GM19023 (cell line): Measurements from ENCODE around the gene SPTBN5.

Experiments
- ATAC-seq: cut with Tn5 transposase; IDR thresholded peaks from one replicate; pipeline ENCODE4 v1.9.1; 2021; ENCODE audit warnings: mild to moderate bottlenecking, moderate library complexity; ENCODE audit not compliant: unreplicated experiment

The SPTBN5 gene

DNA sequence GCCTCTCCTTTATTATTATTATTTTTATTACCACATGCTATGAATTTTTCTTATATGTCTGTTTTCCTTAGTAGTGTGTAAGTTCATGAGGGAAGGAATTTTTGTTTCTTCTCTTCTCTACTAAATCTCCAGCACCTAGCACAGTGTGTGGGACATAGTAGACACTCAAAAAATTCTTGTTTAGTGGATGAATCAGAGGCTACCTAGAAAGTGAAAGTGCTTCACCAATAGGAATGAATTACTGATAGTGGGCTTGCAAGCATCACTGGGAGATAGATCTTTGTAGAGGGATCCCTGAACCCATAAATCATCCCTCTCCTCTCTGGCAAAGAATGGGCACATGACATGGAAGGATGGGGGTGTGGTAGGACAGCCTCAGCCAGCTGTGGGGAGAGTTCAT, 8.5 kb downstream of the SPTBN5 start:
- ATAC-seq, result no peak

DNA sequence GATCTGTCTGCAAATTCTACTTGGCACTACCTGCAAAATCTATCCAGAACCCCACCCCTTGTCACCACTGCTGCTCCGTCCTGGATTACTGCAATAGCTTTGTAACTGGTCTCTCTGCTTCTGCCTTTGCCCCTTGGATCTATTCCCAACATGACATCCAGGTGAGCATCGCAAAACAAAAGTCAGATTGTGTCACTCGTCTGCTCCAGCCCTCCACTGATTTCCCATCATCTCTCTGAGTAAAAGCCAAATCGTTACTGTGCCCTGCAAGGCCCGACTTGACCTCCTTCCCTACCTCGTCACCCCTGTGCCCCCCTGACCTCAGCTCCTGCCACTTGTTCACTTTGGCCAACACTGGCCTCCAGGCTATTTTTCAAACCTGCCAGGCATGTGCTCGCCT, 9.4 kb downstream of the SPTBN5 start:
- ATAC-seq, result no peak

DNA sequence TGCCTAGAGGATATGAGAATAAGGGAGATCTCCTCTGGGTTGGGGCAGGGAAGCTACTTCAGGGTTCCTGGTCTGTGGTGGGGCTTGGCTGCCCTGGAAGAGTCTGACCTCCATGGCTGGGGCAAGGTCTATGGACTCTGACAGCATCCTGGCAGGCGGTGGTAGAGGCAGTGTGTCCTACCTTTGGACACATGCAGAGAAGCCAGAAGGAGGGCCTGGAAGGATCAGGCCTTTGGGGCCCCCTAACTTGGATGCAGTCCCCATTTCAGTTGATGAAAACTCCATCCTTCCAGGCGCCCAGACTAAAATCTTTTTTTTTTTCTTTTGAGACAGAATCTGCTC, 10.4 kb downstream of the SPTBN5 start:
- no peak for ATAC-seq

DNA sequence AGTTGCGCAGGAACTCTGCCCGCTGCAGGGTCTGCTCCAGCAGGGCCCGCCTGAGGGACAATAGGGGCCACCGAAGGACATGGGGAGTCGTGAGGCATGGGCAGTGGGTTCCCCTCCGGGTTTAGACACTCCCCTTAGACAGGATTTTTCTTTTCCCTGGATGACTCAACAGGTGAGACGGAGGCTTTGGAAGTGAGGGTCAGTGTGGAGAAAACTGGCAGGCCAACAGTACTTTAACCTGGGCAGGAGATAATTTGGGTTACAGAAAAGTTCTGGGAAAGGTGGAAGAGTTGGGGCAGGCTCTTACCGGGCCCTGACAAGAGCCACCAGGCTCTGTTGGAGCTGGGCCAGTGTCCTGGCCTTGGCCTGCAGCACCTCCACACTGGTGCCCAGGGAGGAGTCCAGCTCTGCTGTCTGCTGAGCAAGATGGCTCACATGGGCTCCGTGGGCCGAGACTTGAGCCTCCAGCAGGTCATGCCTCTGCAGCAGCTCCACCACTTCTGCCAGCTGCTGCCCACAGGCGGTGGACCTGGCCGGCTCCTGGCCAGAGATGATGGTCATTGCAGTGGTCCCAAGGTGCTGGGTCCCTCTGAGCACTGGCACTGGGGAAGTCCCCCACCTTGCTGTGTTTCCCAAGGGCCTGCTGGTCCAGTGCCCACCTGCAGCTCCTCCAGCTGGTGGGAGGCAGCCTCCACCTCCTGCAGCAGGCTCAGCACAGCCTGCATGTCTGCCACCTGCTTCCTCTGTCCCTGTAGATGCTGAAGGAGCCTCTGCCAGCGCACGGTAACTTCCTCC, 11.0 kb downstream of the SPTBN5 start:
- ATAC-seq, result no peak

DNA sequence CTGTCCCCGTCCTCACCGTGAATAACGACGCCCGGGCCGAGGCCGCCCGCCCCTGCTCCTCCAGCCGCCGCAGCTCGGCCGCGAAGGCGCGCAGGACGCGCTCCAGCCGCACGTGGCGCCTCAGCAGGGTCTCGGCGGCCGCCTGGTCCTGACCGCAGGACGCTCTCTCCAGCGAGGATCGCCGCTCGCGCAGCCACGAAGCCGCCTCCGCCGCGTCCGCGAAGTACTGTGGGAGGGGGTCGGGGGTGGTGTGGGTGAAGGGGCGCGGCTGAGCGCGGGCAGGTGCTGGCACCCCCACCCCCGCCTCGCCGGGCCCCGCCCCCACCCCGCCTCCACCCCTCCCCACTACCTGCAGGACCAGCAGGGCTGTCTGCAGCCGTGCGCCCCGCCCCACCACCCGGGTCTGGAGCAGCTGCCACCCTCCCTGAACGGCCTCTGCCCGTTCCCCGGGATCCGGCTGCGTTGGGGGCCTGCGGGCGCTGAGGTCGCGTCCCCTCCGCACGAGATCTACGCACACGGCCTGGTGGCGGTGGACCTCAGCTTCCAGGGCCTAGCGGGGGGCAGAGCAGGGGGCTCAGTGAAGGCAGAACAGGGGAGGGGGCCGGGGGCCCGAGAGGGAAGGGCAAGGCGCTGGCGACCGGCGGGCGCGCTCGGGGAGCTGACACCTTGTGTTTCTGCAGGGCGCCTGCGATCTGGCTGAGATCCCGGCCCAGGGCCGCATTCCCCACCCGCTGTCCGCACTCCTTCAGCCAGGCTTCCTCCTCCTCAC, 11.7 kb downstream of the SPTBN5 start:
- ATAC-seq, result no peak

DNA sequence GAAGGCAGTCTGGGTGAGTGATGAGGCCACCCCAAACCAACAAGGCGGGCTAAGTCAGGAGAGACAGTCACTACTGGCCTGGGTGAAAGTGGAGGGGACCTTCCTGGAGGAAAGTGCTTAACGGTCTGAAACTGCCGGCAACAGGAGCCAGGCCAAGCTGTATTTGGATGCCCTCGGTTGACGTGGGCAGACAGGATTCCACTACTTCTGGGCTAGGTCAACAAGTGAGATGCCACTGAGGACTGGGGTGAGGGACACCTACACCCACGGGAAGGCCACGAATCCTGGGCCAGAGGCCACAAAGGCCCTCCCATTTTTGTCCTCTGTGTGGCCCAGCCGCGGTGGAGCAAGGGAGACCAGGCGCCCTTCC, 12.3 kb downstream of the SPTBN5 start:
- ATAC-seq, result no peak

DNA sequence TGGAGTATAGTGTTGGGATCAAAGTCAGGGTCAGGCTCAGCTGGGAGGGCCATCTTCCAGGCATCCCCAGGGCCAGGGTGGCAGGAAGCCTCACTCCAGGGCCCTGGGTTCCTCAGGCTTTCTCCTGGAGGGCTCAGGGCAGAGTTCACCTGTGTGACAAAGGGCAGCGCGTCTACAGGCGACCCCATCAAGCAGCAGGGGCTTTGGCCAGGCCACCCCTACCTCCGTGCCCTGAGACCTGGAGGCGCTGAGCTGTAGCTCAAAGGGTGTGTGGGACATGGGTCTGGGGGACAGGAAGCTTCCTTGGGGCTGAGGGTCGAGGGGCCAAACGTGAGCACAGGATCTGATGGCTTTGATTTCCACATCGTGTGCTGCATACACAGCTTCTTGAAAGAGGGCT, 12.8 kb downstream of the SPTBN5 start:
- ATAC-seq, result no peak

DNA sequence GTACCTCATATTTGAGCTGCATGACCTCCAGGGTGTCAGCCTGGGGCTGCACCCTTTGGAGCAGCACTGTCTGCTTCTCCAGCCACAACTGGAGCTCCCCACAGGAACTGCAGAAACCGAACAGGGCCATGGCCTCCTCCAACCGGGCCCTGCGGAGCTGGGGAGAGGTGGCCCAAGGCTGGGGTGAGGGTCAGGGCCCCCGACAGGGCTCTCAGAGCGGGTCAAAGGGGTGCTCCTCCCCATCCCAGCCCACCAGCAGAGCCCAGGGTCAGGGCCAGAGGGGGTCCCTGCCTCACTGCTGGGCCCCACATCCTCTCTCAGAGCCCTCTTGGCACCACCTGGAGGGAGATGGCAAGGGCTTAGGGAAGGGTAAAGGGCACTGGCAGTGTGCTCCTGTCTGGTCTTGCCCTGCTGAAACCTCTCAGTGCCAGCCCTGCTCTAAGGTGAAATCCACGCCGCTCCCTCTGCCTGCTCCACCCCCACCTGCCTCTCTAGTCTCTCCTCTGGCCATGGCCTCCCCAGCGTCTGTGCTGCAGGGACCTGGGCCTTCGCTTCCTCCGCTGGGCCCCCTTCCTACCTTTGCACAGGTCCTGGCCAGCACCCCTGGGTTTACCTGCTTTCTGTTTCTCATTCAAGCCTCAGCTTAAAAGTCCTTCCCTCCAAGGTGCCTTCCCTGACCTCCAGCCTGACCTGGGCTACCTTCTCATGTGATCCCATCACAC, 13.5 kb downstream of the SPTBN5 start:
- no peak for ATAC-seq

DNA sequence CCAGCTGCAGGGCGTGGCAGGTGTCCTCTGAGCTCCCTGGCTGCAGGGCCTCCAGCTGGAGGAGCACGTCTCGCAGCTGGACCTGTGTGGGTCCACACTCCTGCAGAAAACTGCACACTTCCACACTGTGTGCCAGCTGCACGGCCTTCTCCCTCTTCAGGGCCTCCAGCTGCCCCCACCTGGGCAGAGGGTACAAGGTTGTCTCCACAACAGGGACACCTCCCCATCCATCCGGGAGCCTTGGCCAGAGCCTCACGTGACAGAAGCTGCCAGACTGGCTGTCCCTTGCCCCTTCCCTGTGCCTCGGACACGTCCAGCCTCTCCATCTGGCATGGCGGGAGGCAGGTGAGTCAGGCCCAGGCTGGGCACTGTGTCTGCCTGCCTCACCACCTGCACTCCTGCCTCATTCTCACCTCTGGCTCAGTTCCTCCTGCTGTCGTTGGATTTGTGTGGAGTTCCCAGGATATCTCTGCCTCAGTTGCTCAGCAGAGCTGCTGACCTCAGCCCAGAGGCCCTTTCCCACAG, 14.5 kb downstream of the SPTBN5 start:
- no peak for ATAC-seq

DNA sequence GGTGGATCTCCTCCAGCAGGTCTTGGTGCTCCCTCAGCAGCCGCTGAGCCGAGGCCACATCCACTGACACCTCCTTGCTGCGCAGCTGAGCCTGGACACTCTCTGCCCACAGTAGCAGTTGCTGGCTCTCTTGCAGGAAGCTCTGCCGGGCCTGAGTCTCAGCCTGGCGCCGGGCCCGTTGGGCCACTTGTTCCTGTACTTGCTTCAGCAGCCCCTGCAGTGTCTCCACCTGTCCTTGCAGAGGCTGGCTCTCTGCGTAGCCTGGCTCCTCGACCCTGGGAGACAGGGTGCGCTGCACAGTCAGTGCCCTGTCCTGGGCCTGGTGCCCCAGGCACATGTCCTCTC, 15.5 kb downstream of the SPTBN5 start:
- no peak for ATAC-seq

DNA sequence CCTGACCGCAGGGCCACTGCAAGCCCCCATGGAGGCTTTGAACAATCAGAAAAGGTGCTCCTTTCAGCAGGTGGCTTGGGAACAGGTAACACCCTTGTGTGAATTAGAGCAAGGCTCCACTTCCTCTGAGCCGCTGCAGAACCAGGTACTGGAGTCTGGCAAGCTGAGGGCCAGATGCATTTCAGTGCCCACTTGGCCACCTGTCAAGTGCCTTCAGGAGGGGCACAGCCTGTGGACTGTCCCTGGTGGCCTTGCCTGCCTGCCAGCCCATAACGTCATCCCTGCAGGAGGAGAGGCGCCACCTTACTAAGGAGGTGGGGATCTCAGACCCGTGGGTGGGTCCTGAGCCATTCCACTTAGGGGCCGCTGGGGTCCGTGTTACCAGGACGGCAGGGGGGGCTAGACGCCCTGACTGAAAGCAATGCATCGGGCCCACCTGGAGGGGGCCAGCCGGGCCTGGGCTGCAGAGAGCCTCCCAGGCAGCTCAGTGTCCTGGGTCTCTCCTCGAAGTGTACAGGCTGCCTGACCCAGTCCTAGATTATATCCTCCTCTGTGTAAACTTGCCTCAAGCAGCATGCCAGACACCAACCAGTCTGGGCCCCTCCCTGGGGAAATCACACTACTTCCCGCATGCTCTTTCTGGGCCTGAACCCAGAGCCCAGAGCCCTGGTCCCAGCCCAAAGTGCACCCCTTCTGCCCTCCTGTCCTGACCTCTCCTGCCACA, 16.1 kb downstream of the SPTBN5 start:
- ATAC-seq, result no peak

DNA sequence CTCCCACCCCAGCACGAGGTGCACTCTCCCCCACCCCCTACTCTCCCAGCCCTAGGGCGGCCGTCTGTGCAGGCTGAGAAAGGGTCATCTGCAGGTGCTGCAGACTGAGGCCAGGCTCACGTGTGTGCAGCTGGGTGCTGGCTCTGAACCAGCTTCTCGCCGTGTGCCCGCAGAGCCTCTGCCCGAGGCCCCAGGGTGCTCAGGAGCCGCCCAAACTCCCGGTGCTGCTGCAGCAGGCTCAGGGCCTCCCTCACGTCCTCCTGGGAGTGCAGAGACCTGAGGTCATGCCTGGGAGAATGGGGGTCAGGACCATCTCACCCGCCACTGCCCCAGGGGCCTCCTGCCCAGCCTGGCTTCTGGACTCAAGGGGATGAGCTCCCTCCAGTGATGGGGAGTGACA, 17.2 kb downstream of the SPTBN5 start:
- ATAC-seq, result no peak

DNA sequence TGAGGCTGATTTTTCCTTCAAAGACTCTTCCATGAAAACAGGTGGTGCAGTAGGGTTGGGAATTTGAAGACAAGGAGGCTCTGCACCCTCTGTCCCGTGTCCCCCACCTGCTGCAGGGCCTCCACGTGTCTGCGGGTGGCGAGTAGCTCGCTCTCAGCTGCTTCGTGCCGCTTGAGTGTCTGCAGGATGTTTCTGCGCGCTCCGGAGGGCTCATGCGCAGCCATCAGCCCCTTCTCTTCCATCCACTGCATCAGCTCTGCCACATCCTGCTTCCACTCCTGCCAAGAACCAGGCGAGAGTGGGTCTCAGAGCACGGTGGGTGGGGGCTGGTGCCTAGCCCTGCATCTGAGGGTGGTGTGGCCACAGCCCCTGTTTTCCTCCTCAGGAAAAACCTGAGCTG, 17.8 kb downstream of the SPTBN5 start:
- ATAC-seq, result no peak

DNA sequence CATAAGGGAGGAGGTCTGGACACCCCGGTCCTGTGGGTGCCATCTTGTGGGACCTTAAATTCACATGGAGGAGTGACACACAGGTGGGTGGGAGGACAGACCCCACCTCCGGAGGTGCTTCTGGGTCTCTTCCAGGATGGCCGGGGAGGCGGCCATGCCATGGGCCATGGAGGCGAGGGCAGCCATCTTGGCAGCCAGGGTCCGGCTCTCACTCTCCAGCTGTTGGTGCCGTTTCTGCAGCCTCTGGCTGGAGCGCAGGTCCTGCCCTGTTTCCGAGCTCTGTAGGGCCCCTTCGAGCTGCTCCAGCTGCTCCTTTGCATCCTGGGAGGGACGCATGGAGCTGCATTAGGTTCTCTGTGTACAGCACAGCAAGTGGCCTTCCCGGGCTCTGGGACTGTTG, 19.1 kb downstream of the SPTBN5 start:
- no peak for ATAC-seq

DNA sequence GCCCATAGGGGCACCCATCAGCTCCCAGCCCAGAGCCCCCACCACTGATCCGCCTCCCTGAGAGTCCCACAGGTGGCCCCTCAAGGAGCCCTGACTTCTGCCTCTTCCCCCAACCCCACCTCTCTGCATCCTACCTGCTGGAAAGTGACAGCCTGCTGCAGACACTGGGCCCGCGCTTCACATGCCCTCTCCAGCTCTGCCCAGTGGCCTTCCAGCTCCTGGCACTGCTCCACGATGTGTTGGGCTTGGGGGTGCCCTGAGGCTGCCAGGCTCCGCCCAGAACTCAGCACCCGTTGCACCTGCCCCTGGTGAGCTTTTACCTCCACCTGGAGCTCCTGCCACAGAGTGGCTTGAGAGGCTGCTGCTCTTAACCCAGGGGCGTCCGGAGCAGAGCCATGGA, 20.1 kb downstream of the SPTBN5 start:
- ATAC-seq, result no peak

DNA sequence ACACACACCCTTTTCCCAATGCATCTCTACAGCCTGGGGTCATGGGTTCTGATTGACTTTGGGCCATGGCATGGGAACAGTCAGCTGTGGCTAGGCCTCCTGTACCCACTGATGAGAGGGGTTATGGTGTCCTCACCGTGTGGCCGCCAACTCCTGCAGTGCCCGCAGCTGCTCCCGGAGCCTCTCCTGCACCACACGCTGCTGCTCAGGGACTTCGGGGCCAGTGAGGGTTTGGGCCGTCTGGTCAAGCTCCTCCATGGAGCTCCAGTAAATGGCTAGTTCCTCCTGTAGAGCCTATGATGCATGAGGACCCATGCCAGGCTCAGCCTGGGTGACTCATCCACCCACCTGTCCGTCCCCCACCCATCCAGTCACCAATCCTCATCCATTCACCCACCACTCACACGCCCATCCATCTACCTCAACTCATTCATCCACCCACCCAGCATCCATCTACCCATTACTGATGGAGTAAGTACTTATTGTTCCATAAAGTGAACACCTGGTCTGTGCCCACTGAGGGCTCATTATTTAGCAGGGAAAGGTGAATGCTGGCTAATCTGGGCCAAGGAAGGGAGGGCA, 21.6 kb downstream of the SPTBN5 start:
- no peak for ATAC-seq

DNA sequence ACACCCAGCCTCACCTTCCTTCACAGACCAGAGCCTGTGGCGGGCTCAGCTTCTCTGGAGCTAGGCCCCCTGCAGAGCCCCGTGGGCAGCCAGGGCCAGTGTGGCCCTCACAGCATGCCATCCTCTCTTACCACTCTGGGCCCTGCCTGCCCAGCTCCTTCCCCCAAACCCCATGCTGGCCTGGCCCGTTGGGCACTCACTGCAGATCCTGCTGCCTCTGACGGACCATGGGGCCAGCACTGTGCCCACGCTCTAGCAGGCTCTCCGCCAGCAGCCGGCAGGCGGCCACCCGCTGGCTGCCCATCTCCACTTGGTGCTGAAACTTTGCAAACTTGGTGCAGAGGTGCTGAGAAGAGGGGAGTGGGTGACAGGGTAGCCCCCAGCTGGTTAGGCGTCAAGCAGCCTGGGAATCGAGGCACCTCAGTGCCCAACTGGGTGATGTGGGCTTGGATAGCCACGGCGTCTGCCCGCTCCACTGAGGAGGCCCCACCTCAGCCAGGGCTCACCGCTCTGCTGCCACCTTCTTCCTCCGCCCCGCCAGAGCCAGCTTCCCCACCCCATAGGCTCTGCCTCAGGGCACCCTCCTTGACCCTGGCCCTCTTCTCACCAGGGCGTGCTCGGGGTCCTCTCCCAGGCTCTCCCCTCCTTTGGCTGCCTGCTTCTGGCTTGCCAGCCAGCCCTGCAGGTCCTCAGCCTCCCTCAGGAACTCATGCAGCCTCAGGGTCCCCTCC, 22.5 kb downstream of the SPTBN5 start:
- ATAC-seq, result no peak

DNA sequence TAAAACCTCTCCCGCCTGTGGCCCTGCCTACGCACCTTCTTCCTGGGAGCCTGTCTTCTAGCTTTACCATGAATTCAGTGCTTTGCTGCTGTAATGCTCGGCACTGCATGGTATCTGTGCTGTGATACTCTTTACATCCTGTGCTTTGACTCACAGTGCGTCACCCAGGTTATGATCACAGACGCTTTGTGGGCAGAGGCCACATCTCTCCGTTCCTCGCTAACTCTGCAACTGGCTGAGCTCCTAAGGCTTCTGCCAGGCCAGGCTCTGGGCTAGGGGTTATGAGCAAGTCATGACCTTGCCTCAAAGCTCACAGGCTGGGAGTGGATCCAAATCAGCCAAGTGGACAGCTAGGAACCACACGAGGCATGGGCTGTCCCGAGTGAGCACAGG, 23.2 kb downstream of the SPTBN5 start:
- no peak for ATAC-seq

DNA sequence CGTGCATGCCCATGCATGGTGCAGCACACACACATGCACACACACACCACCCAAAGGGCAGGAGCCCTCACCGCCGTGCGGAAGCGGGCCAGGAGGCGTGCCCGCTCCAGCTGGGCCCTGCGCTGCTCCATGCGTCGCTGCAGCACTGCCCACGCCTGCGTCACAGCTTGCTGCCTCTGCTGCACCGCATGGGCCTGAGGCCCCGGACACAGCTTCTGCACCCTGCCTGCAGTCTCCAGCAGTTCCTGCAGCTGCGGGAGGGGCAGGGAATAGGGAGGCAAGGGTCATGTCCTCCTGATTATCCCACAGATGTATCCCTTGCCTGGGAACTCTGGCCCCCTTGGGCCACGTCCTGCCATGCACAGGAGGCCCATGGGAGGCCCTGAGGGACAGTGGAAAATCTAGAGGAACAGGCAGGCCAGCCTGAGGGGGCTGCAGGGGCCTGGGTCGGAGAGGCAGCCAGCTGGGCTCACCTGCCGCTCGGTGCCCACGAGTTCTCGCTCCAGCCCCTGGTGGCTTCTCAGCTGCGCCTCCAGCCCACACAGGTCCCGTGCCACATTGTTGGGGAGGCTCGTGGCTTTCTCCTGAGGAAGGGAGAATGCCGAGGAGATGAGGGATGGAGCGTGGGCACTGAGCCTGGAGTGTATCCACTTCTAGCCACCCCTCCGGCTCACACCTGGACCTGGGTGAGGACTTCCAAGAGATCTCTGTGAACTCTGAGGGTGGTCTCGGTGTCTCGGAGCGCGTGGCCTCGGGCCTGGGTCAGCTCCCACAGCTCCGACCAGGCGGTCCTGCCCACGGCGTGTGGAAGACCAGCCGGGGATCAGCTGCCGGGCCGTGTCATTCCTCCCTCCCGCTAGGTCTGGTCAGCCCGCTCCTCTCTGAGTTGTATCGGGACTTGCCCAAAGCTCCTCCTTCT, 23.8 kb downstream of the SPTBN5 start:
- ATAC-seq, result no peak
